ENCODE results near the gene GTF2IRD1. TPM values are rescaled to one million over a fixed set of nuclear protein-coding genes. Genes with fewer than 3 reads are reported as not detected.
"Not testable (repeated sequence)": the region's sequence is repeated elsewhere in the genome, so short reads cannot be mapped to it uniquely, and the experiment has no call there.

GTF2IRD1 gene
- total RNA-seq, 1 donor from 2014 or later = 48.7 TPM

DNA sequence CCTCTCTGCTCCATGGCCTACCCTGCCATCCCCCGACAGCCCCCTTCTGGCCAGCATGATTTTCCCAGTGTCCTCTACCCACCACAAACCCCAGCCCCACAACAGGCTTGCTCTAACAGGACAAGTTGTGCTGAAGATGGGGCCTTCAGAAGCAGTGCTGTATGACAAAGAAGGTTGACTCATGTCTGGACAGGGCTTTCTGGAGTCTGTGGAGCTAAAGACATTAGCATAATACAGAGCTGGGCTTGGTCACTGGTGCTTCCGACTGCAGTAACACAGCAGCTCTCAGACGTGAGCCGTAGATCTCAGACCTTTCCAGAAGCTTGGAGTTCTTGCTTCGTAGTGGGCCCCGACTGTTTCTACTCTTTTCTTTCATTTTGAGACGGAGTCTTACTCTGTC lies 100.5 kb downstream of the GTF2IRD1 start:
- Mint-ChIP-seq H3K9me3 (ENCODE audit: unreplicated experiment) (no peaks in the 10 kb centered on the region), H3K27me3 (ENCODE audit: unreplicated experiment) (no peaks in the 10 kb centered on the region), H3K36me3 (ENCODE audit: unreplicated experiment) (peaks cover 18% of the 10 kb centered on the region), H3K27ac (ENCODE audit: unreplicated experiment) (no peak overlapping the region), H3K4me3 (ENCODE audit: unreplicated experiment) (no peak overlapping the region), H3K4me1 (ENCODE audit: unreplicated experiment) (no peaks in the 10 kb centered on the region)
- TF ChIP-seq, protein P1, sequence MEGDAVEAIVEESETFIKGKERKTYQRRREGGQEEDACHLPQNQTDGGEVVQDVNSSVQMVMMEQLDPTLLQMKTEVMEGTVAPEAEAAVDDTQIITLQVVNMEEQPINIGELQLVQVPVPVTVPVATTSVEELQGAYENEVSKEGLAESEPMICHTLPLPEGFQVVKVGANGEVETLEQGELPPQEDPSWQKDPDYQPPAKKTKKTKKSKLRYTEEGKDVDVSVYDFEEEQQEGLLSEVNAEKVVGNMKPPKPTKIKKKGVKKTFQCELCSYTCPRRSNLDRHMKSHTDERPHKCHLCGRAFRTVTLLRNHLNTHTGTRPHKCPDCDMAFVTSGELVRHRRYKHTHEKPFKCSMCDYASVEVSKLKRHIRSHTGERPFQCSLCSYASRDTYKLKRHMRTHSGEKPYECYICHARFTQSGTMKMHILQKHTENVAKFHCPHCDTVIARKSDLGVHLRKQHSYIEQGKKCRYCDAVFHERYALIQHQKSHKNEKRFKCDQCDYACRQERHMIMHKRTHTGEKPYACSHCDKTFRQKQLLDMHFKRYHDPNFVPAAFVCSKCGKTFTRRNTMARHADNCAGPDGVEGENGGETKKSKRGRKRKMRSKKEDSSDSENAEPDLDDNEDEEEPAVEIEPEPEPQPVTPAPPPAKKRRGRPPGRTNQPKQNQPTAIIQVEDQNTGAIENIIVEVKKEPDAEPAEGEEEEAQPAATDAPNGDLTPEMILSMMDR (IDR thresholded peaks at IDR 0.05) = no peak
- no peak for DNase-seq (ENCODE audit: extremely low spot score, unreplicated experiment)

GRCh38 chr7:74560086-74560719 lies 106.5 kb downstream of the GTF2IRD1 start:
- H3K4me1 Mint-ChIP-seq (ENCODE audit: unreplicated experiment) = no peaks in the 10 kb centered on the region
- H3K36me3 Mint-ChIP-seq (ENCODE audit: unreplicated experiment) = peaks cover 23% of the 10 kb centered on the region
- TF ChIP-seq, protein P1 (IDR thresholded peaks at IDR 0.05) = no peak
- no peaks in the 10 kb centered on the region for H3K27me3 Mint-ChIP-seq (ENCODE audit: unreplicated experiment)
- H3K9me3 Mint-ChIP-seq (ENCODE audit: unreplicated experiment) = no peaks in the 10 kb centered on the region
- no peak for DNase-seq (ENCODE audit: extremely low spot score, unreplicated experiment)
- no peak overlapping the region for H3K27ac Mint-ChIP-seq (ENCODE audit: unreplicated experiment)
- H3K4me3 Mint-ChIP-seq (ENCODE audit: unreplicated experiment) = no peak overlapping the region

DNA sequence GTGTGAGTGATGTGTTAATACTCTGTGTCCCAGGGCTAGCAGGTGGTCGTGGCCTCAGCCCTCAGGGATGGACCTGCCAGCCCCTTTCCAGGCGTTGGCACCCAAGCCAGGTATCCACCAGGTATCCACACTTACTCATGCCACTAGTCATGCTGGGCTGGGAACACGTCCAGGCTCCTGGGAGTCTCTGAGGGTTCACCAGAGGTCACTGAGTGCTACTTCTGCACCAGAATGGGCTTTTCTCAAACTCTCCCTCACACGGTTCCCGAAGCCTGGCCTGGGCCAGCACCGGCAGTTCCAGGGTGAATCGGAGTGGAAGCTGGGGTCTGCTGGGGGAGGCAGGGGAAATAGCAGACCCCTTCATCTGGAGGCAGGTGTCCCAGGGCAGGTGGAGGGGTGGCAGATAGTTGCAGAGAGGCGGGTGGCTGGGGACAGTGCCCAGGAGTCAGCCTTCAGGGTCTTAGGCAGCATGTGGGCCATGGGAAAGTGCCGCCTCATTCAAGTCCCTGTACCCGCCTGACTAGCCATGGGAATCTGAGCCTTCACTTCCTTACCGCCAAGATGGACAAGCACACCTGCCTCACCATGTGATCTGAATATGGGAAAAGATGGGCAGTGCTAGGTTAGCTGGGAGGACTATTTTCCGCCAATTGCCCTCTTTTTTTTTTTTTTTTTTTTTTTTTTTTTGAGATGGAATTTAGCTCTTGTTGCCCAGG lies 108.3 kb downstream of the GTF2IRD1 start:
- peaks cover 23% of the 10 kb centered on the region for H3K36me3 Mint-ChIP-seq (ENCODE audit: unreplicated experiment)
- H3K27ac Mint-ChIP-seq (ENCODE audit: unreplicated experiment) = no peak overlapping the region

DNA sequence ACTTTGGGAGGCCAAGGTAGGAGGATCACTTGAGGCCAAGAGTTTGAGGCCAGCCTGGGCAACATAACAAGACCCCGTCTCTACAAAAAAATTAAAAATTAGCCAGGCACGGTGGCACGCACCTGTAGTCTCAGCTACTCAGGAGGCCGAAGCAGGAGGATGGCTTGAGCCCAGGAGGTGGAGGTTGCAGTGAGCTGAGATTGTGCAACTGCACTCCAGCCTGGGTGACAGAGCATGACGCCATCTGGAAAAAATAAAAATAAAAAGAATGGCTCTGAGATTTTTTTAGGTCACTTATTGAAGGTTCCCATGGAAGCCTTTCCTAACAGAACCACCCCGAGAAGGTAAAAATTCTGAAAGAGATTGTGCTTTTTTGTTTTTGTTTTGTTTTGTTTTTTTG lies 109.9 kb downstream of the GTF2IRD1 start:
- not testable (repeated sequence) for H3K4me1 Mint-ChIP-seq (ENCODE audit: unreplicated experiment); H3K4me3 Mint-ChIP-seq (ENCODE audit: unreplicated experiment); H3K27me3 Mint-ChIP-seq (ENCODE audit: unreplicated experiment); H3K9me3 Mint-ChIP-seq (ENCODE audit: unreplicated experiment); DNase-seq (ENCODE audit: extremely low spot score, unreplicated experiment); H3K27ac Mint-ChIP-seq (ENCODE audit: unreplicated experiment)
- H3K36me3 Mint-ChIP-seq (ENCODE audit: unreplicated experiment) = peaks cover 14% of the 10 kb centered on the region

More for the DNA sequence above, 108.3 kb downstream of the GTF2IRD1 start:
- no peak for DNase-seq (ENCODE audit: extremely low spot score, unreplicated experiment)
- H3K27me3 Mint-ChIP-seq (ENCODE audit: unreplicated experiment) = no peaks in the 10 kb centered on the region
- TF ChIP-seq, protein P1 (IDR thresholded peaks at IDR 0.05) = no peak
- H3K4me1 Mint-ChIP-seq (ENCODE audit: unreplicated experiment) = no peaks in the 10 kb centered on the region
- H3K9me3 Mint-ChIP-seq (ENCODE audit: unreplicated experiment) = no peaks in the 10 kb centered on the region
- no peak overlapping the region for H3K4me3 Mint-ChIP-seq (ENCODE audit: unreplicated experiment)

DNA sequence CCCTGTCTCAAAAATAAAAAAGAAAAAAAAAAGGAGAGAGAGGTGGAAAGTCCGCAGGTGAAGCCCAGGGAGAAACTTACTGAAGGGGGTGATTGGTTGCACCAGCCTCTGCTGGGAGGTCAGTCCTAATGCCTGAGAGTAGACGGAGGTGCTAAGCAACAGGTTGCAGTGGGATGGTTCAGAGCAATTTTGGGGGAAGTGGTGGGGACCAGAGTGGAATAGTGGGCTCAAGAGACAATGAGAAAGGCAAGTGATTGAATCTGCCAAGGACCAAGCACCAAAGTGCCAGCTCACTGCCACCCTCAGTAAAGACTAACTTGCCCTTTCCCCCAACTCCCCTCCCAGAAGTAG lies 113.6 kb downstream of the GTF2IRD1 start:
- no peak overlapping the region for H3K27ac Mint-ChIP-seq (ENCODE audit: unreplicated experiment)
- DNase-seq (ENCODE audit: extremely low spot score, unreplicated experiment) = no peak
- TF ChIP-seq, protein P1 (IDR thresholded peaks at IDR 0.05) = no peak
- peaks cover 8% of the 10 kb centered on the region for H3K36me3 Mint-ChIP-seq (ENCODE audit: unreplicated experiment)
- no peak overlapping the region for H3K4me3 Mint-ChIP-seq (ENCODE audit: unreplicated experiment)
- H3K27me3 Mint-ChIP-seq (ENCODE audit: unreplicated experiment) = no peaks in the 10 kb centered on the region
- H3K4me1 Mint-ChIP-seq (ENCODE audit: unreplicated experiment) = peaks cover 11% of the 10 kb centered on the region
- no peaks in the 10 kb centered on the region for H3K9me3 Mint-ChIP-seq (ENCODE audit: unreplicated experiment)

Data from osteocyte (in vitro differentiated cells).